Stimulated activated CD8-positive, alpha-beta memory T cell treated with anti-CD3 and anti-CD28 coated beads, Interleukin-7, amount 100 ng/mL, for 48 hours (primary cell): ENCODE data around the gene KIF26B.

Experiments
- DNase-seq, 2 donors: peaks; one replicate each; pipeline ENCODE4 v3.0.0-alpha.2; 2020; ENCODE audit warnings: low read depth in 1 of 2; ENCODE audit errors: extremely low read depth in 1 of 2

Gene KIF26B

GRCh38 chr1:245270972-245271371 is 116.2 kb downstream of the KIF26B start:
- DNase-seq, result no peak

- DNase-seq, result no peak
Observed at GRCh38 chr1:245272676-245273075, 117.9 kb downstream of the KIF26B start.

- no peak for DNase-seq
Observed at GRCh38 chr1:245276445-245276844, 121.7 kb downstream of the KIF26B start.

GRCh38 chr1:245277276-245277675 is 122.5 kb downstream of the KIF26B start:
- no peak for DNase-seq

GRCh38 chr1:245278846-245279245 is 124.1 kb downstream of the KIF26B start:
- DNase-seq, result no peak

- no peak for DNase-seq
Observed at GRCh38 chr1:245279346-245279745, 124.6 kb downstream of the KIF26B start.

GRCh38 chr1:245283001-245283400 is 128.2 kb downstream of the KIF26B start:
- DNase-seq, result no peak

- DNase-seq, result no peak
Observed at GRCh38 chr1:245285168-245285567, 130.4 kb downstream of the KIF26B start.

GRCh38 chr1:245288796-245289195 is 134.0 kb downstream of the KIF26B start:
- DNase-seq, result no peak

- DNase-seq, result no peak
Observed at GRCh38 chr1:245290836-245291235, 136.1 kb downstream of the KIF26B start.

- DNase-seq, result no peak
Observed at GRCh38 chr1:245291351-245291750, 136.6 kb downstream of the KIF26B start.

- DNase-seq, result no peak
Observed at GRCh38 chr1:245292141-245292540, 137.4 kb downstream of the KIF26B start.

- no peak for DNase-seq
Observed at GRCh38 chr1:245292553-245292952, 137.8 kb downstream of the KIF26B start.

GRCh38 chr1:245294020-245294419 is 139.2 kb downstream of the KIF26B start:
- DNase-seq, result no peak

GRCh38 chr1:245298781-245299180 is 144.0 kb downstream of the KIF26B start:
- DNase-seq, result no peak

GRCh38 chr1:245301162-245301580 is 146.4 kb downstream of the KIF26B start:
- no peak for DNase-seq

- DNase-seq, result no peak
Observed at GRCh38 chr1:245301921-245302320, 147.1 kb downstream of the KIF26B start.

- no peak for DNase-seq
Observed at GRCh38 chr1:245304698-245305097, 149.9 kb downstream of the KIF26B start.

GRCh38 chr1:245306020-245306419 is 151.2 kb downstream of the KIF26B start:
- DNase-seq, result no peak

- no peak for DNase-seq
Observed at GRCh38 chr1:245306628-245307410, 152.0 kb downstream of the KIF26B start.

GRCh38 chr1:245310571-245311531 is 156.1 kb downstream of the KIF26B start:
- no peak for DNase-seq
